Neuronal stem cell (in vitro differentiated cells): ENCODE measurements around the gene MDN1.

Experiments used
- DNase-seq: peaks from one replicate; pipeline ENCODE4 v3.0.0-alpha.2; 2013; ENCODE audit warnings: low spot score
- H2AFZ ChIP-seq: one replicate; pipeline ENCODE4 v1.6.1; 2013; ENCODE audit warnings: mild to moderate bottlenecking, low read length, inconsistent platforms
- H2AK5ac ChIP-seq: 2 replicates; pipeline ENCODE4 v1.6.1; 2013; ENCODE audit warnings: low read depth, mild to moderate bottlenecking, inconsistent platforms, low read length, moderate library complexity, mixed read lengths
- H2BK120ac ChIP-seq: 2 replicates; pipeline ENCODE4 v1.6.1; 2013; ENCODE audit warnings: low read depth, mild to moderate bottlenecking, inconsistent platforms, low read length, moderate library complexity, mixed read lengths
- H2BK12ac ChIP-seq: one replicate; pipeline ENCODE4 v1.6.1; 2013; ENCODE audit warnings: low read length, inconsistent platforms
- H2BK15ac ChIP-seq: 2 replicates; pipeline ENCODE4 v1.6.1; 2013; ENCODE audit warnings: mild to moderate bottlenecking, low read length, inconsistent platforms, mixed read lengths
- H2BK5ac ChIP-seq: one replicate; pipeline ENCODE4 v1.6.1; 2013; ENCODE audit warnings: inconsistent platforms, mild to moderate bottlenecking, low read length, moderate library complexity
- H3K14ac ChIP-seq: one replicate; pipeline ENCODE4 v1.6.1; 2013; ENCODE audit warnings: low read length, inconsistent platforms
- H3K18ac ChIP-seq: 2 replicates; pipeline ENCODE4 v1.6.1; 2013; ENCODE audit warnings: low read length, inconsistent platforms
- H3K23ac ChIP-seq: 2 replicates; pipeline ENCODE4 v1.6.1; 2013; ENCODE audit warnings: low read depth, mild to moderate bottlenecking, mixed read lengths, low read length, inconsistent platforms; ENCODE audit not compliant: poor library complexity
- H3K27ac ChIP-seq: replicated peaks from 3 replicates; pipeline ENCODE4 v1.5.1; 2013; ENCODE audit warnings: low read length, inconsistent platforms
- H3K27me3 ChIP-seq, 3 experiments: 2 replicates each; pipeline ENCODE4 v1.6.1; 2013; ENCODE audit warnings: low read length in 3 of 3, mild to moderate bottlenecking in 2 of 3, inconsistent platforms in 1 of 3, low read depth in 1 of 3, mixed read lengths in 1 of 3, moderate library complexity in 1 of 3; ENCODE audit not compliant: control insufficient read depth in 3 of 3, insufficient read depth in 3 of 3
- H3K36me3 ChIP-seq, 2 donors: replicated peaks in 1 of 2; 2 replicates each; pipeline ENCODE4 v1.6.1; 2013; ENCODE audit warnings: low read length in 2 of 2; ENCODE audit not compliant: control insufficient read depth in 2 of 2, insufficient read depth in 2 of 2
- H3K4ac ChIP-seq: 2 replicates; pipeline ENCODE4 v1.6.1; 2013; ENCODE audit warnings: inconsistent platforms, mild to moderate bottlenecking, low read length, moderate library complexity
- H3K4me1 ChIP-seq, 2 donors: 1 replicate in 1 of 2; 2 replicates in 1 of 2; pipeline ENCODE4 v1.6.1; 2013; ENCODE audit warnings: low read length in 2 of 2, low read depth in 1 of 2; ENCODE audit not compliant: control insufficient read depth in 2 of 2, insufficient read depth in 1 of 2
- H3K4me2 ChIP-seq: one replicate; pipeline ENCODE4 v1.6.1; 2013; ENCODE audit warnings: mild to moderate bottlenecking, low read length, inconsistent platforms; ENCODE audit not compliant: insufficient read depth, poor library complexity, severe bottlenecking
- H3K4me3 ChIP-seq, 2 donors: 2 replicates each; pipeline ENCODE4 v1.5.1; 2013; ENCODE audit warnings: low read length in 2 of 2, mild to moderate bottlenecking in 2 of 2, inconsistent platforms in 1 of 2, moderate library complexity in 1 of 2
- H3K79me1 ChIP-seq: one replicate; pipeline ENCODE4 v1.6.1; 2013; ENCODE audit warnings: low read depth, mild to moderate bottlenecking, inconsistent platforms, low read length, moderate library complexity
- H3K9ac ChIP-seq: one replicate; pipeline ENCODE4 v1.6.1; 2013; ENCODE audit warnings: mild to moderate bottlenecking, low read depth, low read length, inconsistent platforms; ENCODE audit not compliant: poor library complexity
- H3K9me3 ChIP-seq, 2 donors: replicated peaks in 1 of 2; 2 replicates each; pipeline versions ENCODE3 to v1.6.1; 2013; ENCODE audit warnings: low read length in 2 of 2, mild to moderate bottlenecking in 2 of 2, inconsistent platforms in 1 of 2, low read depth in 1 of 2, mixed read lengths in 1 of 2, moderate library complexity in 1 of 2; ENCODE audit not compliant: control insufficient read depth in 2 of 2, insufficient read depth in 1 of 2
- H4K8ac ChIP-seq: one replicate; pipeline ENCODE4 v1.6.1; 2013; ENCODE audit warnings: low read depth, mild to moderate bottlenecking, inconsistent platforms, low read length, moderate library complexity
- H4K91ac ChIP-seq: one replicate; pipeline ENCODE4 v1.6.1; 2013; ENCODE audit warnings: low read length, low read depth, mild to moderate bottlenecking, inconsistent platforms; ENCODE audit not compliant: poor library complexity
- WGBS, 2 donors: extraction: QIAGEN DNeasy Blood & Tissue Kit; methylation state at CpG; one replicate each; pipeline ENCODE4 v1.1.7; 2013; ENCODE audit warnings: missing lambda C conversion rate in 2 of 2, mixed read lengths in 1 of 2; ENCODE audit not compliant: insufficient read length in 2 of 2, insufficient replicate concordance in 1 of 2; ENCODE audit errors: extremely low coverage in 2 of 2; 5-methylcytosine and 5-hydroxymethylcytosine counted together

MDN1 gene

DNA sequence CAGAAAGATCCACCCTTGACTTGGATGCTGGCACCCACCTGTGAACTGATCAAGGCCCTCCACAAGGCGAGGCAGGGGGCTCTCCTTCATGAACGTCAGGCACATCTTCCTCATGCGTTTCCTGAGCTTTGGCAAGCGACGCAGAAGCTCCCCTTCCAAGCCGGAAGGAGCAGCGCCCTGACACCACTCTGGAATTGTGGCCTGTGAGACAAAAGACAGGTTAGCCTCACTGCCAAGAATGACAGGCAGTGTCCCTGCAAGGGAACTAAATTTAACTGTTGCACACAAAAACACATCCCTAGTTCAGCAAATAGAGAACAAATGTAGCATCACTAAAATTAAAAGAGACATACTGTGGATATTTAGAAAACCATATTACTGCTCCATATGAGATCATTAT lies 139.0 kb downstream of the MDN1 start:
- Histone ChIP-seq H3K9me3 (no peaks in the 10 kb centered on the region), H2AFZ (no peak overlapping the region), H2BK15ac (no peak overlapping the region), H3K79me1 (no peaks in the 10 kb centered on the region), H3K27me3 (no peaks in the 10 kb centered on the region), H2BK5ac (no peak overlapping the region), H3K27ac (no peak overlapping the region), H3K4me1 (no peaks in the 10 kb centered on the region), H3K23ac (no peak overlapping the region), H4K8ac (no peak overlapping the region), H3K14ac (no peak overlapping the region), H2BK12ac (no peak overlapping the region), H3K4me3 (no peak overlapping the region), H3K18ac (no peak overlapping the region), H3K36me3 (peaks cover 48 to 95% of the 10 kb centered on the region in 2 donors), H2BK120ac (no peak overlapping the region), H3K4ac (no peak overlapping the region), H4K91ac (no peak overlapping the region), H3K9ac (peak overlapping the region; percentile 38), H2AK5ac (no peak overlapping the region), H3K4me2 (no peak overlapping the region)
- WGBS, 2 donors, result no CpG with 5 or more reads among the region's 7 CpGs
- DNase-seq, result no peak

DNA sequence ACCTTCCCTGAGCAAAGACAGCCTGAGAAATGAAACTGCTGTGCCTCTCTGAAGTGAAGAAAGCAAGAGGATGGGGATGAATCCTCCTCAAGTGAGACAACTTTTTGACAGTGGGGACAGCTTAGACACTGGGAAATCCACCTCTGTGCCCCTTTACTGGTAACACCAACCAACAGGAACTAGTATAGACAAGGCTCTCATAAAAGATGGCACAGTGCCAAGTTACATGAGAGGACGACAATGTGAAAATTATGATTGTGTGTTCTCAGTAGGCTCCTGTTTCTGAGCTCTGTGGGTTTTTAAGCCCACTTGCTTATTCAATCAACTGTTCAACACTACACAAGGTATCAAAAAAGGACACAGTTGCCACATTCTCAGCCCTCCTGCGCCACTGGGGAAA lies 139.4 kb downstream of the MDN1 start:
- DNase-seq, result no peak

DNA sequence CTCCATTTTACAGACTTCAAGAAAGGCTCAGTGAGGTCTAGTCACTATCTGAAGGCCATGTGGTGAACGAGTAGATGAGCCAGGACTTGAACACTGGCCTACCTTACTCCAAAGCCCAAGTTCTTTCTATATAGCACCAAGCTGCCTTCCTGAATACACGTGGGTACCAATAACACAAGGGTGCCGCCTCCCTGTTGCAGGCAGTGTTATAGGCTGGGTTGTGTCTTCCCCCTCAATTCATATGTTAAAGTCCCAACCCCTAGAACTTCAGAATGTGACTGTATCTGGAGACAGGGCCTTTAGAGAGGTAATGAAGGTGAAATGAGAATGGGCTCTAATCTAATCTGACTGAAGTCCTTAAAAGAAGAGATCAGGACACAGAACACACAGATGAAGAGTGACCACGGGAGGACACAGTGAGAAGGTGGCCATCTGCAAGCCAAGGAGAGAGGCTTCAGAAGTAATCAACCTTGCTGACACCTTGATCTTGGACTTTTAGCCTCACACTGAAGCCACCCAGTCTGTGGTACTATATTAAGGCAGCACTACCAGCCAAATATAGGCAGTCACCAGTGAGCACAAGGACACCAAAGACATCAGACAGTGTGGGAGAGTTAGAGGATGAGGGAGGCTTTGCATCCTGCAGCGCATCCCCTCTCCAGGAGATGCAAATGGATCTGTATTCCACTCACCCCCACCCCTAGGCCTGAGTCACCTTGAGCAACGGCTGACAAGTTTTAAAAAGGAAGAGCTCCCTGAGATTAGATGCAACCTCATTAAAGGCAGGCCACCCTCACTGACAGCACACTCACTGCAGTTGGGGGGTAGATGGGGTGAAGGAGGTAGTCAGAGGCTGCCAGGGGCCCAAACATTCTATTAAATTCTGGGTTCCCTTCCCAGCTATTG lies 140.1 kb downstream of the MDN1 start:
- no peak overlapping the region for H2AK5ac ChIP-seq
- no CpG with 5 or more reads among the region's 6 CpGs for WGBS, 2 donors
- H3K4me2 ChIP-seq, result no peak overlapping the region
- H3K9ac ChIP-seq, result no peak overlapping the region
- no peak for DNase-seq
- peaks cover 52 to 95% of the 10 kb centered on the region in 2 donors for H3K36me3 ChIP-seq
- no peak overlapping the region for H2BK120ac ChIP-seq
- no peak overlapping the region for H3K18ac ChIP-seq
- H2BK5ac ChIP-seq, result no peak overlapping the region
- no peak overlapping the region for H2BK15ac ChIP-seq
- H3K27me3 ChIP-seq, result no peaks in the 10 kb centered on the region
- no peak overlapping the region for H3K4me3 ChIP-seq
- H3K23ac ChIP-seq, result no peak overlapping the region
- no peak overlapping the region for H4K8ac ChIP-seq
- H2AFZ ChIP-seq, result no peak overlapping the region
- no peak overlapping the region for H3K14ac ChIP-seq
- no peaks in the 10 kb centered on the region for H3K4me1 ChIP-seq
- no peaks in the 10 kb centered on the region for H3K79me1 ChIP-seq
- H4K91ac ChIP-seq, result no peak overlapping the region
- no peak overlapping the region for H3K27ac ChIP-seq
- no peaks in the 10 kb centered on the region for H3K9me3 ChIP-seq
- no peak overlapping the region for H3K4ac ChIP-seq
- H2BK12ac ChIP-seq, result no peak overlapping the region

More for the DNA sequence above, 139.4 kb downstream of the MDN1 start:
- Histone ChIP-seq H2BK5ac (no peak overlapping the region), H2BK120ac (no peak overlapping the region), H2AFZ (no peak overlapping the region), H3K18ac (no peak overlapping the region), H3K79me1 (no peaks in the 10 kb centered on the region), H4K8ac (no peak overlapping the region), H3K27ac (no peak overlapping the region), H3K4ac (no peak overlapping the region), H4K91ac (no peak overlapping the region), H3K27me3 (no peaks in the 10 kb centered on the region), H3K4me1 (no peaks in the 10 kb centered on the region), H2BK15ac (no peak overlapping the region), H3K36me3 (peaks cover 52 to 95% of the 10 kb centered on the region in 2 donors), H3K4me2 (no peak overlapping the region), H3K9me3 (no peaks in the 10 kb centered on the region), H3K14ac (no peak overlapping the region), H2BK12ac (no peak overlapping the region), H3K23ac (no peak overlapping the region), H3K9ac (no peak overlapping the region), H2AK5ac (no peak overlapping the region), H3K4me3 (no peak overlapping the region)
- no CpG with 5 or more reads among the region's 2 CpGs for WGBS, 2 donors

DNA sequence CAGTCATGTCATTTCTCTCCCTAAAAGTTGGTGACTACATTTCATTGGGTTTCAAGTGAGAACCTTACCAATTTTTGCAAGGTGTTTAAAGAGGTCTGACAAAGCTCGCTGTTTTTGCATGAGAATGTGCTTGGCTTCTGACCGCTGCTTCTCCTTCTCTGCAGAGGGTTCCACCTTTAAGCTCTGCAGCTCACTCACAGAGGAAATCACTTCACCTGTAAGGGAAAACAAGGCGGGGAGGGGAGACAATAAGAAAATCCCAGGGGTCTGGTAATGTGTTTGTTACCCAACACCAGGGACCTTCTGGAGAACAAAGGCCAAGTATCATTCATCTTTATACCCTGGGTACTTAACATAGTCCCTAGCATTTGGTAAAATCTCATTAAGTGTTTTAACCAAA lies 141.1 kb downstream of the MDN1 start:
- H4K91ac ChIP-seq, result no peak overlapping the region
- no peak overlapping the region for H3K18ac ChIP-seq
- no peaks in the 10 kb centered on the region for H3K79me1 ChIP-seq
- WGBS, 2 donors, result no CpG with 5 or more reads among the region's 3 CpGs
- H2AFZ ChIP-seq, result no peak overlapping the region
- H3K27ac ChIP-seq, result no peak overlapping the region
- H3K4me2 ChIP-seq, result no peak overlapping the region
- no peak overlapping the region for H3K9ac ChIP-seq
- no peaks in the 10 kb centered on the region for H3K4me1 ChIP-seq
- DNase-seq, result no peak
- H2BK12ac ChIP-seq, result no peak overlapping the region
- no peak overlapping the region for H3K4me3 ChIP-seq
- no peak overlapping the region for H3K14ac ChIP-seq
- no peak overlapping the region for H2BK120ac ChIP-seq
- no peak overlapping the region for H3K23ac ChIP-seq
- no peak overlapping the region for H2AK5ac ChIP-seq
- H2BK5ac ChIP-seq, result no peak overlapping the region
- no peak overlapping the region for H4K8ac ChIP-seq
- no peaks in the 10 kb centered on the region for H3K9me3 ChIP-seq
- H3K4ac ChIP-seq, result no peak overlapping the region
- no peaks in the 10 kb centered on the region for H3K27me3 ChIP-seq
- peaks cover 52 to 95% of the 10 kb centered on the region in 2 donors for H3K36me3 ChIP-seq
- H2BK15ac ChIP-seq, result no peak overlapping the region
